GM19397 (cell line): ENCODE measurements around the gene SUPT4H1.
A peak's percentile ranks its signal among the peaks of the same experiment; 100 is the strongest.

Experiments used
- ATAC-seq: cut with Tn5 transposase; IDR thresholded peaks from one replicate; pipeline ENCODE4 v1.9.1; 2021; ENCODE audit warnings: mild to moderate bottlenecking, moderate library complexity; ENCODE audit not compliant: unreplicated experiment

The SUPT4H1 gene

DNA sequence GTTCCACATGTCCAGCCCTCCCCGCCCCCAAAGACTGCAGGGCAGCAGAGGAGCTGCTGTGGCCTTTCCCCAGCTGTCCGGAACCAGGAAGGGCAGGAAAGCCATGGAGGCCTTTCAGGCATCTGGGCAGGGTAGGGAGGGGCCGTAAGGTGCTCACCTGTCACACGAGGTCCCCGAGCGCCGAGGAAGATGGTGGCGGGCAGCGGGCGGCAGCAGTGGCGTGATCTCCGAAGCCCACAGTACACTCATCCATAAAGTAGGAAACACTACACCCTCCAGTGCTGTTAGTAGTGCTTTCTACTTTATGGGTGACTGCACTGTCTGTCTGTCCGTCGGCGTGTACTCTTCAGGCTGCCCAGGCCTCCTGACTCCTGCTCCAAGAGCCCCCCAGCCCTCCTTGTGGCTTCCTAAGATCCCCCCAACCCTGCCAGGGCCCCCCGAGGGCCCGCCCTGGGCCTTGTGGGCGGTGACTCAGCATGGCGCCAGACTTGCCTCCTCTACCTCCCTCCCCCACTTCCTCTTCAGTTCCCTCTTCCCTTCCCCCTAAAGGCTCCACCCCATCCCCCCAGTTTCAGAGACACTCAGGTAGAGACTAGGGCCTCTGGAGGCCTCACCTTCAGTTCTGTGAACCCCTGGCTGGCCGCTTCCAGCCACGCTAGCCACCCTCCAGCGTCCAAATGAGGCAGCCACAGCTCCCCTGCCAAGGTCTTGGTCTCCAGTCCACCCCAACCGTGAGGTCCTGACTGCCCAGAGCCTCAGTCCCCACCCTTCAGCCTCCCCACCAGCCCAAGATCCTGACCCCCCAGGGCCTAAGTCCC, 20.8 kb downstream of the SUPT4H1 start:
- no peak for ATAC-seq

DNA sequence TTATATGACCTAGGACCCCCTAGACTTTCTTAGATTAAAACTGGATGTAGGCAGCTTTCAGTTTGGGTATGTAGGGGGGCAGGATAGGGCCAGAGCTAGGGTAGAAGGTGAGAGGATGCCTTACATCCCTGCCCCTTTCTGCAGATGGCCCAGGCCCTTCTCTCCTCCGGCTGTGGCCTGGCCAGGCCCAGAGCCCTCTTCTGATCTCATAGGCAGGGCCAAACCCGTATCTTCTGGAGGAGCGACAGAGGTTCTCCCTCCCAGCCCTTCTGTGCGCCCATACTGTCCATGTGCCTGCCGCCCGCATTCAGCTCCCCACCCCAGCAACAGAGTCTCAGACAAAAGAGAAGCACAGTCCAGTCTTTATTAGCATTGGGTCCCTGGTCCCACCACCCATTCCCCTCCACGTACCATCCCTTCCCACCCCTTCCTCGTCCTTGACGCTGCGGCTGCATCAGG, 21.4 kb downstream of the SUPT4H1 start:
- no peak for ATAC-seq

DNA sequence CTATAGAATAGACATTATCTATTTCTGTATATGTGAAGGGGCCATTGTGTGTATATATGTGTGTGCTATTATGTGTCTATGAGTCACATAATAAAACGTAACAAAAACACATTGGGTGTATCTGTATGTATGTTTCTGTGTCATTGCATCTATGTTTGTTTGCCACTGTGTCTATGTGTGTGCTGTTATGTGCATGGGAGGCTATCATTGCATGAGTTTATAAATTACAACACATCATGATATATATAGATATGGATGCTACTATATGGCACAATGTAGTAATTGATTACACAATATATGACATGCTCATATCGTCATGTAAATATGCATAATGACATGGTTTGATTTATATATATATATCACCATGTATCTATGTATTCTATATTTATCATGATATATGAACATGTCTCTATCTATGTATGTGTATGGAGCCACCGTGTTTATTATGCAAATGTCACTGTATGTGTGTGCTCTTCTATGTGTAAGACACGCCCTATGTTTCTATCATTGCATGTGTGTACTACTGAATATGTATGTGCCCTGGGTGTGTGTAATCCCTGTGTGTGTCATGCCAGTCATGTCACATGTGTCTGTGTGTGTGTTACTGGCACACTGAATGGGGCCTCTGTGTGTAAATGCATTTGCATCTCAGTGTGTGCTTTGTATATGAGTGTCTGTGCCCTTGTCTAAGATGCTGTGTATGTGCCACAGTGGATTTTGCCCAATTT, 22.0 kb downstream of the SUPT4H1 start:
- ATAC-seq = no peak

DNA sequence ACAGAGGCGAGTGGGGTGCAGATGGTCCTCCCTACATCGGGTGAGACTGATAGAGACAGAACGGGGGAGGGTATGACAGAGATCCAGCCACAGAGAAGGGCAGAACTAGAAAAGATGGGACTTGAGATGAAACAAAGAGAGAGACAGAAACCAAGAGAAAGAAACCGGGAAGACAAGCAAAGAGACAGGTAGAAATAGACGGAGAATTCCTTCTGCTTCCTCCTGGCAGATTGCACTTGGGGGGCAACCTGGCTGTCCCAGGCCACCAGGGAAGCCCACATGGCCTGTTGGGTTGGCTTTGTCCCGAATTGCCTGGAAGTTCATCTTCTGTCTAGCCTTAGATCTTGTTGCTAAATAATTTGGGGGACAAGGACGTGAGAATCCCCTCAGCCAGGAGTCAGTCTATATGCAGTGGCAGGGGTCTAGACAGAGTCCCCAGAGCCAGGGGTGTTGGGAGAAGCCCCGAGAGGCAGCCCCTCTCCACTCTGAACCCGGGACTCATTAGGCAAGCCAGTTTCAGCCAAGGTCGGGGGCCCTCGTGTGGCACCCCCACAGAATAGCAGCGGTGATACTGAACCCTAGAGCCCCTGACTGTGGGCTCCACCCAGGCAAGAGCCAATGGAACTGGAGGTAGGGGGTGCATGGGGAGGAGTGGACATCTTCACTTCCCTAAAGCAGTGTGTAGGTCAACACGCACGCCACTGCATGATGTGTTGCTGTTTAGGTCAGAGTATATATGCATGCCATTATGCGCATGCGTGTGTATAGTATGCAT, 22.8 kb downstream of the SUPT4H1 start:
- peak; percentile 40 for ATAC-seq

DNA sequence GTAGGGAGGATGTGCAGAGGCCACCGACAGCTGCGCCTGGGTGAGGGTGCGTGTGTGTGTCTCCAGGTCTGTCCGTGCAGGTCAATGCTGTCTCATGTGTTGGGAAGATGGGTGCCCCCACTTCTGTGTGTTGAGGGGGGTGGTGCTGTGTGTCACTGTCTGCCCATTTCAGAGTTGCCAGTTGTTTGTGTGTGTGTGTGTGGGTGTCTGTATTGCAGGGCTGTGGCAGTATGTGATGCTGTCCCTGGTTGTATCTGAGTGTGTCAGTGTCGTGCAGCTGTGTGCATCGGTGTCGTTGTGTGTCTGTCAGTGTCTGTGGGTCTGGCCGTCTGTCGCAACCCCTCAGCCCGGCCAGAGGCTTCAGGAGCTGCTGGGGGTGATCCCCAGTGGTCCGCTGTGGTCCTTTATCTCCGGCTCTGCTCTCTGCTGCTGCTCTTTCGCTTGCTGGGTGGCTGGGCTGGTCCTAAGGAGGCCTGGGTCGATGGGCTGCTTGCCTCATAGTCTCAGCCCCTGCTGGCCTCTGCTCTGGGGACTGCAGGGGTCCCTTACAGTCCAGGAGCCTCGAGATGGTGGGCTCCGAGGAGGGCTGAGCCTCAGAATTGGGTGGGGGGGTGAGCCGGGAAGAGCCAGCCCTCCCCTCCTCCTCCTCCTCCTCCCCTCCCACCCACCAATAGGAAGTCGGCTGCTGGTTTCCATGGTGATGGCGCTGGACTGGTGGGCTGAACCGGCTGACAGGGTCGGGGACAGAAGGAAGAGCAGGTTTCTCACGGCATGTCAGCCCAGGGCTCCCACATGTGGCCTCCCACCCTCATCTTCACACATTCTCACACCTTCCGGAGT, 23.6 kb downstream of the SUPT4H1 start, which contains the start of gene TSPOAP1:
TSS of gene TSPOAP1 (minus strand) at position 601 of the 840 bp plus-strand sequence. CDS start 875 bp downstream, outside the sequence.
- ATAC-seq = peak; percentile 22

GRCh38 chr17:58327363-58328194, 24.4 kb downstream of the SUPT4H1 start:
- ATAC-seq = peak; percentile 0

GRCh38 chr17:58326609-58327362, 25.2 kb downstream of the SUPT4H1 start:
- no peak for ATAC-seq

DNA sequence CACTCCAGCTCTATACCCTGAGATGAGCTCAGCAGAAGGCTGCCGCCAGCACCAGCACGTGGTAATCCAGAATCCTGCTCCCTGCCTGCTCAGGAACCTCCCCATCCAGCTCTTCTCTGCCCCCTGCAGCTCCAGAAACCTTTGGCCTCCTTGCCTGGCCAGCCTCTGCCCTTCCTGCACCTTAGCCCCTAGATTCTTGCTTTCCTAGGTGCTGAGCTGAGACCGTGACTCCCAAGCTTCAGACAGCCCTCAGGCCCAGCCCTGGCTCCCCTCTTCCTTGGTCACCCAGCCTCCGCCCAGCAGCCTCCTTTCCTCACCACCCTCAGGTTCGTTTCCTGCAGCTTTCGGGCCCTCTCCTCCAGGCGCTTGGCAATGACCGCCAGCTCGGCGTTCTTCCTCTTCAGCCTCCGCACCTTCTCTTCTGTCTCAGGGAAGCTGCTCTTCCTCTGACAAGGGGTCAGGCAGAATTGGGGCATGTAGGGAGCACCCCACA, 26.0 kb downstream of the SUPT4H1 start:
- ATAC-seq = no peak

- ATAC-seq = no peak
These were observed 26.7 kb downstream of the SUPT4H1 start for GRCh38 chr17:58325289-58325726.

GRCh38 chr17:58324409-58325288, 27.4 kb downstream of the SUPT4H1 start:
- no peak for ATAC-seq

- no peak for ATAC-seq
These were observed 28.0 kb downstream of the SUPT4H1 start for GRCh38 chr17:58324056-58324408.

DNA sequence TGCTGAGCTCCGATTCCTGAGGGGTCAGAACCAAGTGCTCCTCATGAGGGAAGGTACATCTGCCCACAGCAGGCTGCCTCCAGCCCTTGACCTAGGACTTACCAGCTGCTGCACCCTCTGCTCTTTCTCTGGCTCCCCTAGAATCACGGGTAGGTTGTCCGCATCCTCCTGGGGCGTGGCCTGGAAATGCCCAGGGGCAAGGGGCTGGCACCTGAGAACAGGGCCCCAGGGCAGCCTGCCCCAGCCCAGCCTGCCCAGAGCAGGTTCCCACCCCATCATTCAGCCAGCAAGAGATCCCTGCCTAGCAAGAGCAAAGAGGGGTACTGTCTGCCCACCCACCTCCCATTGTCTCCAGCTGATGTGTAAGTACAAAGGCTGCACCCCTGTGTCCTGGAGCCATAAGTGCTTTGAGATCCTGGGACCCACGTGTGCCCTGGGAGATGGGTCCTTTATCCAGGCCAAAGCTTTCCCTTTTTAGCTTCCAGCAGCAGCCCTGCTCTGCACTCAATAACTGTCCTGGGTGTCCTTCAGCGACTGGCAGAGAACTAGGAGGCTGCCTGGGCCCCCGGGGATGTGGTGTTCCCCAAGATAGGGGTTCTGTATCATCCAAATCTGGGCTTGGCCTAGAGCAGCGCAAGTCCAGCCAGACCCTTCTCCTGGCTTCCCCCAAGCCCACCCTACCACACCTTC, 28.5 kb downstream of the SUPT4H1 start:
- no peak for ATAC-seq

DNA sequence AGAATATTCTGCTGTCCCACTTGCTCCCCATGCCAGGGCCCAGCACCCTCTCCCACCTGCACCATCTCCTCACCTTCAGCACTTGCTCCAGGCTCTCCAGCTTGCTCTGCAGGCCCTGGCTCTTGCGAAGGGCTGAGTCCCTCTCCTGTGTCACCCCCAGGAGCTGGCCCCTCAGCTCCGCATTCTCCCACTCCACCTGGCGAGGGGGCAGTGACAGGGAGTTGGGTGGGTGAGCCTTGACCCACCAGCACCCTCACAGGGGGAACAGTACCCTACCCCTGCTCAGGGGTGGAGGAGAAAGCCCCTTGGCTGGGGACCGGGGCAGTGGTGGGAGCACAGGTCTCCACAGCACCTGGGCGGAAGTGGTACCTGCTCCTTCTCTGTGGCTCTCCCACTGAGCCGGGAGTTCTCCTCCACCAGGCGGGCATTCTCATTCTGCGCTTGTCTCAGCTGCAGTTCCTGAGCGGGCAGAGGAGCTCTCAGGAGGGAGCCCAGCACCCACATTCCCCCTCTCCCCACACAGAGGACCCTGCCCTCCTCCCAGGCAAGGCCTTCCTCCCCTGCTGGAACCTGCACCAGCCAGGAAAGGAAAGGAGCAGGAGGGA, 29.3 kb downstream of the SUPT4H1 start:
- ATAC-seq = no peak

- ATAC-seq = no peak
These were observed 30.2 kb downstream of the SUPT4H1 start for GRCh38 chr17:58321571-58322525.

DNA sequence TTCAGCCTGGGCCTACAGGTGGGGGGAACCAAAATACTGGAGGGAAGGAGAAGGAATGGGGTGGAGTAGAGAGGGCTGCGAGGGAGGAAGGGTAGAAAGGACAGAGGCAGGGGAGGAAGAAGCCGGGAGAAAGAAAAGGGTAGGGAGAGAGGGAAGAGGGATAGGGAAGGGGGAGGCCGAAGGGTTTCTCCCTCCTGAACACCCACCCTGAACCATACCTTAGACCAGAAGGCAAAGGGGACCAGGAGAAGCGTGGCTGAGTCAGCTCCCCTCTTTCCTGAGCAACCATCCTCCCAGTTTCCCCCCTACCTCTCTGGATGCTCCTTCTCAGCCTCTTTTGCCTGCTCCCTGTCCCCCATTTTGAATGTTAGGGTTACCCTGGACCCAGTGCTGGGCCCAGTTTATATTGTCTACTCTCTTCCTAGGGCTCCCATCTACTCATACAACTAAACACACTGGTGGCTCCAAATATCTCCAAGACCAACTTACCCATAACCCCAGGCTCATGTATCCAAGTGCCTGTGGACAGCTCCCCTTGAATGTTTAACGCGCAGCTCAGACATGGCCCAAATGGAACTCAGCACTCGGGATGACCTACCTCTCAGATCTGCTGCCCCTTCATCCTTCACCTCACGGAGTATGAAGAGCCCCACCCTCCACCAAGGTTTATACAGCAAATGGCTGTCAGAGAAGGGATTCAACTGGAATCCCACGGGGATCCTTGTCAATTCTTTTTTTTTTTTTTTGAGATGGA, 31.3 kb downstream of the SUPT4H1 start:
- no peak for ATAC-seq
